ENCODE measurements around the gene TSTD2. TPM values are rescaled to one million over a fixed set of nuclear protein-coding genes. Genes with fewer than 3 reads are reported as not detected.

TSTD2 gene
- total RNA-seq, 3 donors from 2014 or later (not counting 1 experiment from before 2014, with no cell fraction given): 16.2 to 25.7 (median 24.7) TPM

DNA sequence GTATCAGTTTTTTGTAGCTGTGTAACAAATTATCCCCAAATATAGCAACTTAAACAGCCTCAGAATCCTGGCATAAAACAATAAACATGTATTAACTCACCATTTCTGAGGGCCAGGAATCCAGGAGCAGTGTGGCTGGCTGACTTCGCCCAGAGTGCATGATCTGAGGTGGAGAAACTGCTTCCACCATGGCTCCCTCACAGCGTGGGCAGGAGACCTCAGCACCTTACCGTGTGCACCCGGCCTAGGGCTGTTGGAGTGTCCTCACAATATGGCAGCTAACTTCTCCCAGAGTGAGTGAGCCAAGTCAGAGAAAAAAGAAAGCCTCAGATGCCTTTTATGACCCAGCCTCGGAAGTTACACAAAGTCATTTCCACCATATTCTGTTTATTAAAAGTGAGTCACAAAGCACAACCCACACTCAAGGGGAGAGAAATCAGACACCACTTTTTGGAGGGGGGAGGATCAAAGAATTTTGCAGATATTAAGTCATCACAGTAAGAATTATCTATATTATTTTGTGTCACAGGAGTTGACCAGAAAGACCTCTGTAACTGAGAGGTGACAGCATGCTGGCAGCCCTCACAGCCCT lies 59.6 kb downstream of the TSTD2 start:
- TF ChIP-seq, protein P1, sequence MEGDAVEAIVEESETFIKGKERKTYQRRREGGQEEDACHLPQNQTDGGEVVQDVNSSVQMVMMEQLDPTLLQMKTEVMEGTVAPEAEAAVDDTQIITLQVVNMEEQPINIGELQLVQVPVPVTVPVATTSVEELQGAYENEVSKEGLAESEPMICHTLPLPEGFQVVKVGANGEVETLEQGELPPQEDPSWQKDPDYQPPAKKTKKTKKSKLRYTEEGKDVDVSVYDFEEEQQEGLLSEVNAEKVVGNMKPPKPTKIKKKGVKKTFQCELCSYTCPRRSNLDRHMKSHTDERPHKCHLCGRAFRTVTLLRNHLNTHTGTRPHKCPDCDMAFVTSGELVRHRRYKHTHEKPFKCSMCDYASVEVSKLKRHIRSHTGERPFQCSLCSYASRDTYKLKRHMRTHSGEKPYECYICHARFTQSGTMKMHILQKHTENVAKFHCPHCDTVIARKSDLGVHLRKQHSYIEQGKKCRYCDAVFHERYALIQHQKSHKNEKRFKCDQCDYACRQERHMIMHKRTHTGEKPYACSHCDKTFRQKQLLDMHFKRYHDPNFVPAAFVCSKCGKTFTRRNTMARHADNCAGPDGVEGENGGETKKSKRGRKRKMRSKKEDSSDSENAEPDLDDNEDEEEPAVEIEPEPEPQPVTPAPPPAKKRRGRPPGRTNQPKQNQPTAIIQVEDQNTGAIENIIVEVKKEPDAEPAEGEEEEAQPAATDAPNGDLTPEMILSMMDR (IDR thresholded peaks at IDR 0.05): no peak
- Mint-ChIP-seq H3K27ac (no peak overlapping the region), H3K4me3 (no peak overlapping the region), H3K36me3 (no peaks in the 10 kb centered on the region), H3K27me3 (ENCODE audit: low read depth in 2 of 2) (peaks cover 0 to 6% of the 10 kb centered on the region in 2 donors), H3K9me3 (no peaks in the 10 kb centered on the region), H3K4me1 (peaks cover 6 to 22% of the 10 kb centered on the region in 2 donors)
- no peak for ATAC-seq
- Histone ChIP-seq H3K4me1 (ENCODE audit: control insufficient read depth, insufficient read depth, low read length) (peaks cover 11% of the 10 kb centered on the region), H3K36me3 (ENCODE audit: control insufficient read depth, insufficient read depth, low read length) (no peaks in the 10 kb centered on the region), H3K9me3 (ENCODE audit: control insufficient read depth, insufficient read depth, low read length) (no peaks in the 10 kb centered on the region), H3K4me3 (ENCODE audit: low read length) (no peak overlapping the region), H3K27ac (ENCODE audit: low read length) (no peak overlapping the region), H3K27me3 (ENCODE audit: control insufficient read depth, insufficient read depth, low read length) (no peaks in the 10 kb centered on the region)
- intact Hi-C loops (cut with micrococcal nuclease): no loop called here
- 92% methylated on average over 4 of the region's 5 CpGs for WGBS (ENCODE audit: insufficient coverage)
- DNase-seq: no peak

DNA sequence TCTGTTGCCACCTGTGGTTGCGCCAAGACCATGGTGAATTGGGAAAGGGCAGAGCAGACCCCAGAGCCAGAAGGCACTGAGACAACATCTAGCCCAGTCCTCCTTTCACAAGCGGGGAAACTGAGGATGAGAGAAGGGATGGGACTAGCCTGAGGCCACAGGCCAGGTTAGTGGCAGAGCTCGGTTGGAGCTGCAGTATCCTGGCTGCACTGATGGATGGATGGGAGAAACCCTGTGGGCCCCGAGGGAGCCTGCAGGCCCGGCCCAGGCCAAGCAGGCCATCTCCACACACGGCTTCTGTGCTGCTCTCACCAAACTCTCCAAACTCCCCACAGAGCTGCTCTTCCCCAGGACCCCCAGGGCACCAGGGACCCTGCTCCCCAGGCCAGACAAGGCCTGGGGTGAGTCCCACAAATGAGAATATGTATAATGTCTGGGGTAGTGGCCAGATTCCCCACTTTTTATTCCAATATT lies 60.2 kb downstream of the TSTD2 start:
- Mint-ChIP-seq H3K27ac (no peak overlapping the region), H3K9me3 (no peaks in the 10 kb centered on the region), H3K4me3 (no peak overlapping the region), H3K4me1 (peaks cover 6 to 22% of the 10 kb centered on the region in 2 donors), H3K36me3 (no peaks in the 10 kb centered on the region), H3K27me3 (ENCODE audit: low read depth in 2 of 2) (peaks cover 0 to 11% of the 10 kb centered on the region in 2 donors)
- H3K4me1 ChIP-seq (ENCODE audit: control insufficient read depth, insufficient read depth, low read length): peaks cover 11% of the 10 kb centered on the region
- DNase-seq: no peak
- TF ChIP-seq, protein P1 (IDR thresholded peaks at IDR 0.05): no peak
- H3K27ac ChIP-seq (ENCODE audit: low read length): no peak overlapping the region
- no peak for ATAC-seq
- H3K9me3 ChIP-seq (ENCODE audit: control insufficient read depth, insufficient read depth, low read length): no peaks in the 10 kb centered on the region
- no peaks in the 10 kb centered on the region for H3K27me3 ChIP-seq (ENCODE audit: control insufficient read depth, insufficient read depth, low read length)
- intact Hi-C loops (cut with micrococcal nuclease): no loop called here
- 96% methylated on average over 6 of the region's 6 CpGs for WGBS (ENCODE audit: insufficient coverage)
- no peak overlapping the region for H3K4me3 ChIP-seq (ENCODE audit: low read length)
- H3K36me3 ChIP-seq (ENCODE audit: control insufficient read depth, insufficient read depth, low read length): no peaks in the 10 kb centered on the region

DNA sequence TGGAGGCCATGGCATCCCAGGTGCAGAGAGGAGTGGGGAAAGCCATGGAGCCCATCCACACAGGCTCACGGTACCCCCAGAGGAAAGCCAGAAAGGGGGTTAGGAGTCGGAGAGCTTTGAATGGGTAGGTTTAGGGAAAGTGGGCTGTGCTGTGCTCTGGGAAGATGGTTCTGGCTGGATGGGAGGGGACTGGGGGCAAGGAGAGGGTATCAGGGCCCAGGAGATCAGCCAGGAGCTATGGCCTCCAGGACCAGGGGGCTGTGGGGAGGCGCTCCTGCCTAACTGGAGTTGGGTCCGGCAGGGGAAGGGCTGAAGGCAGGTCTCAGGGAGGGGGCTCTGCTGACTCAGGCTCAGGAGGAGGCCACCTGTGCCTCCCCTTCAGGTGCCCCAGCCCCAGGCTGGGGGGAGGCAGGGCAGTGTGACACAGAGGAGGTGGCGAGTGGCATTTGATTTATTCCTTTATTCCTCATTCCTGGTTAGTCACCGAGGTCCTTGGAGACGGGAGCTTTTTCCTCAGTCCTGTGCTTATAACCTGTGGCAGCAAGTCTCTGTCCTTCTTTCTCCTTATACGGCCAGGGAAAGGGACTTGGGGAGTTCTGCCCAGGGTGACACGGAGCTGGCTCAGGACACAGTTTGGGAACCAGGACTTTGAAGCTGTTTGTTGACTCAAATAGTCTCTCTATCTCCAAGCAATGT lies 60.8 kb downstream of the TSTD2 start:
- no peaks in the 10 kb centered on the region for H3K36me3 ChIP-seq (ENCODE audit: control insufficient read depth, insufficient read depth, low read length)
- no peak overlapping the region for H3K4me3 ChIP-seq (ENCODE audit: low read length)
- intact Hi-C loops (cut with micrococcal nuclease): no loop called here
- Mint-ChIP-seq H3K4me1 (peaks cover 6 to 22% of the 10 kb centered on the region in 2 donors), H3K36me3 (no peaks in the 10 kb centered on the region), H3K4me3 (no peak overlapping the region), H3K27me3 (ENCODE audit: low read depth in 2 of 2) (peaks cover 0 to 13% of the 10 kb centered on the region in 2 donors), H3K27ac (no peak overlapping the region), H3K9me3 (no peaks in the 10 kb centered on the region)
- H3K4me1 ChIP-seq (ENCODE audit: control insufficient read depth, insufficient read depth, low read length): peaks cover 11% of the 10 kb centered on the region
- DNase-seq: no peak
- TF ChIP-seq, protein P1 (IDR thresholded peaks at IDR 0.05): no peak
- no peaks in the 10 kb centered on the region for H3K9me3 ChIP-seq (ENCODE audit: control insufficient read depth, insufficient read depth, low read length)
- WGBS (ENCODE audit: insufficient coverage): 88% methylated on average over 9 of the region's 9 CpGs
- H3K27me3 ChIP-seq (ENCODE audit: control insufficient read depth, insufficient read depth, low read length): no peaks in the 10 kb centered on the region
- no peak overlapping the region for H3K27ac ChIP-seq (ENCODE audit: low read length)
- ATAC-seq: no peak
